CMK (cell line): ENCODE data around the gene NAP1L4.
"Not testable (repeated sequence)": the region's sequence is repeated elsewhere in the genome, so short reads cannot be mapped to it uniquely, and the experiment has no call there.

Experiments
- DNase-seq: peaks from one replicate; pipeline ENCODE4 v3.0.0-alpha.2; 2010; ENCODE audit warnings: low read depth

Gene NAP1L4

GRCh38 chr11:2921742-2922493 is 70.2 kb downstream of the NAP1L4 start:
- DNase-seq: no peak

GRCh38 chr11:2921261-2921660 is 70.9 kb downstream of the NAP1L4 start:
- no peak for DNase-seq

- DNase-seq: no peak
These were observed 71.8 kb downstream of the NAP1L4 start for GRCh38 chr11:2920343-2920742.

GRCh38 chr11:2919837-2920236 is 72.3 kb downstream of the NAP1L4 start:
- no peak for DNase-seq

GRCh38 chr11:2919188-2919587 is 72.9 kb downstream of the NAP1L4 start:
- DNase-seq: no peak

- DNase-seq: no peak
These were observed 74.2 kb downstream of the NAP1L4 start for GRCh38 chr11:2917842-2918490.

- DNase-seq: no peak
These were observed 75.1 kb downstream of the NAP1L4 start for GRCh38 chr11:2916892-2917645.

GRCh38 chr11:2916114-2916891 is 75.8 kb downstream of the NAP1L4 start:
- DNase-seq: no peak

GRCh38 chr11:2915473-2915872 is 76.7 kb downstream of the NAP1L4 start:
- no peak for DNase-seq

- DNase-seq: no peak
These were observed 77.5 kb downstream of the NAP1L4 start for GRCh38 chr11:2914455-2915195.

- no peak for DNase-seq
These were observed 78.4 kb downstream of the NAP1L4 start for GRCh38 chr11:2913776-2914175.

GRCh38 chr11:2913019-2913431 is 79.1 kb downstream of the NAP1L4 start:
- DNase-seq: no peak

- DNase-seq: no peak
These were observed 79.6 kb downstream of the NAP1L4 start for GRCh38 chr11:2912498-2912897.

- no peak for DNase-seq
These were observed 80.2 kb downstream of the NAP1L4 start for GRCh38 chr11:2911785-2912391.

GRCh38 chr11:2911088-2911784 is 80.9 kb downstream of the NAP1L4 start:
- DNase-seq: no peak

GRCh38 chr11:2910401-2910955 is 81.7 kb downstream of the NAP1L4 start:
- DNase-seq: no peak

- DNase-seq: no peak
These were observed 82.8 kb downstream of the NAP1L4 start for GRCh38 chr11:2909133-2909902.

GRCh38 chr11:2908130-2908529 is 84.0 kb downstream of the NAP1L4 start:
- DNase-seq: no peak

- not testable (repeated sequence) for DNase-seq
These were observed 86.8 kb downstream of the NAP1L4 start for GRCh38 chr11:2905299-2905698.
